Smooth muscle cell of trachea (primary cell): ENCODE results near the gene C11orf42. TPM values are rescaled to one million over a fixed set of nuclear protein-coding genes. Genes with fewer than 3 reads are reported as not detected.

ENCODE experiments used
- total RNA-seq: library from RNA; depleted of rRNA; stranded (reverse); fragments of >200 nt; gene quantifications from 2 replicates; pipeline ENCODE4 v1.2.1, GENCODE V29; 2014

The C11orf42 gene
- not detected in 2 replicates for total RNA-seq

DNA sequence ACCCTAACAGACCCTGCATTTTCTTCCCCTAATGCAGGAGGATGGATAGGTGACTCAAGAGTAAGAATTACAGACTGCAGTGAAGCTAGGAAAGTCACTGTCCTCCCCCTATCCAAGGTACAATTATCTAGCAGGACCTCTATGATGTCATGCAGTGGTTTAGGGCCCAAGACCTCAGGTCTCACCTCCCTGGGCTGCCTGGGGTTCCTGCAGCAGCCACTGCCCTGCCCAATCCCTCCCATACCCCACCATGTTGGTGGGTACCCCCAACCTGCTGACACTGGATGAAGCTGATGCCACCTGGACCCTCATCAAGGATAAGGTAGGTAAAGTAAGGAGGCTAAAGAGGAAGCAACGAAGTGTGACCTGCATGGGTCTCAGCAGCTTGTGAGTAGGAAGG, at the start of gene C11orf42:
TSS of gene C11orf42 (plus strand) at position 192 of the 400 bp plus-strand sequence. CDS start at position 251, 59 bp downstream.

GRCh38 chr11:6170226-6170625, 35.1 kb upstream of the C11orf42 start, which contains the start of gene OR52B2:
TSS of gene OR52B2 (minus strand) at chr11:6170326. CDS start at chr11:6170326, 0 bp downstream.

DNA sequence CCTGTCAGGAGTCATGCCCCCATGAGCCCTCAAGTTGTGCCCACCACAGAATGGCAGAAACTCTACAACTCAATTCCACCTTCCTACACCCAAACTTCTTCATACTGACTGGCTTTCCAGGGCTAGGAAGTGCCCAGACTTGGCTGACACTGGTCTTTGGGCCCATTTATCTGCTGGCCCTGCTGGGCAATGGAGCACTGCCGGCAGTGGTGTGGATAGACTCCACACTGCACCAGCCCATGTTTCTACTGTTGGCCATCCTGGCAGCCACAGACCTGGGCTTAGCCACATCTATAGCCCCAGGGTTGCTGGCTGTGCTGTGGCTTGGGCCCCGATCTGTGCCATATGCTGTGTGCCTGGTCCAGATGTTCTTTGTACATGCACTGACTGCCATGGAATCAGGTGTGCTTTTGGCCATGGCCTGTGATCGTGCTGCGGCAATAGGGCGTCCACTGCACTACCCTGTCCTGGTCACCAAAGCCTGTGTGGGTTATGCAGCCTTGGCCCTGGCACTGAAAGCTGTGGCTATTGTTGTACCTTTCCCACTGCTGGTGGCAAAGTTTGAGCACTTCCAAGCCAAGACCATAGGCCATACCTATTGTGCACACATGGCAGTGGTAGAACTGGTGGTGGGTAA, 6.1 kb upstream of the C11orf42 start, which contains the start of gene OR52W1:
TSS of gene OR52W1 (plus strand) at position 51 of the 637 bp plus-strand sequence. CDS start at position 51, 0 bp downstream.

DNA sequence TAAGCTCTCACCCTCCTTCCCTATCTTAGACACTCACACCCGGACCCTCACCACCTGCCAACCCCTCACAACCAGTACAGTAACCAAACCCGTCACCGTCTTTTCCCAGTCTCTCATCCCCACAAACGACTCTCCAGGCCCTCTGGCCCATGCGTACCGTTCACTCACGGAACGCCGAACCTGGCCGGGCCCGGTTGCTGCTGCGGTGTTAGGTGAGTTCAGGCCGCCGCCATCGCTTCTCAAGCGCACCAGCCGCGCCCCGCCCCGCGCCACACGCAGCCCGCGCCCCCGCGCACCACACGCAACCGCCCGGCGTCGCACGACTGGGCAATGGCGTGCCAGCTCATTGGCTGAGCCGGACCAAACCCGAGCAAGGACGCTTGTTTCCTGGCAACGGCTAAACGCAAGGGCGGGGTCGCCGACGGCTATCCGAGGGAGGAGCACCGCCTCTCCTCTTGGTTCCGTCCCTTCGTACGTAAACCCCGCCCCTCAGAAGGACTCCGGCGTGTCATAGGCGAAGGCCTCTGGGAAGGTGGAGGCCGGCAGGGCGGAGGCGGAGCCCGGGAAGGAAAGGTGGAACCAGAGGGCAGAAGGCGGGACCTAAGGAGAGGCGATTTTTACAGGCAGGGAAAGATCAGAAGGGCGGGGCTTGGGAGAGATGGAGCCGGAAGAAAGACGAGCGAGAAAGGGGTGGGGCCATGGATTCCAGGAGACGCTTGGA, 29.2 kb downstream of the C11orf42 start, which contains the start of gene FHIP1B:
TSS of gene FHIP1B (minus strand) at position 250 of the 721 bp plus-strand sequence. CDS start 10,120 bp downstream, outside the sequence.

GRCh38 chr11:6238902-6239301, 33.5 kb downstream of the C11orf42 start, which contains the start of gene CNGA4:
TSS of gene CNGA4 (plus strand) at chr11:6239089. CDS start at chr11:6239207, 118 bp downstream.

Other genes with a start within 250 kb of the C11orf42 start
- gene OR56A5, start 237.1 kb upstream of the C11orf42 start, total RNA-seq, result not detected in 2 replicates
- not detected in 2 replicates for gene OR52L1, start 218.6 kb upstream of the C11orf42 start, total RNA-seq
- gene OR56A4, start 198.6 kb upstream of the C11orf42 start, total RNA-seq, result not detected in 2 replicates
- gene OR56A1, start 174.8 kb upstream of the C11orf42 start, total RNA-seq, result under 0.01 TPM in 1 of 2 replicates, not detected in the other
- not detected in 2 replicates for gene OR56B4, start 97.9 kb upstream of the C11orf42 start, total RNA-seq
- not detected in 2 replicates for gene OR52B2, start 35.2 kb upstream of the C11orf42 start, total RNA-seq
- gene OR52W1, start 6.3 kb upstream of the C11orf42 start, total RNA-seq, result not detected in 2 replicates
- gene FHIP1B, start 29.1 kb downstream of the C11orf42 start, total RNA-seq, result 13.4 and 13.7 TPM in 2 replicates
- 0.33 TPM in 1 of 2 replicates, not detected in the other for gene CNGA4, start 33.5 kb downstream of the C11orf42 start, total RNA-seq
- gene CCKBR, start 54.3 kb downstream of the C11orf42 start, total RNA-seq, result not detected in 2 replicates
- gene CAVIN3, start 114.9 kb downstream of the C11orf42 start, total RNA-seq, result 301 and 798 TPM in 2 replicates
- 50.8 and 113 TPM in 2 replicates for gene SMPD1, start 184.9 kb downstream of the C11orf42 start, total RNA-seq
- 55.3 and 83.9 TPM in 2 replicates for gene APBB1, start 213.5 kb downstream of the C11orf42 start, total RNA-seq
- gene HPX, start 235.4 kb downstream of the C11orf42 start, total RNA-seq, result 0.44 and 1.7 TPM in 2 replicates